Stomach (tissue), 4 donors: ENCODE measurements around the gene USP13.

Source experiments
- POLR2A ChIP-seq, 4 donors: fragments of 450-650 bp; IDR thresholded peaks; one replicate each; pipeline ENCODE4 v1.6.1; 2016; ENCODE audit warnings: antibody characterized with exemption in 4 of 4, control low read depth in 2 of 4, mild to moderate bottlenecking in 1 of 4, moderate library complexity in 1 of 4
- POLR2AphosphoS5 ChIP-seq, 3 donors: sonication (generic); formaldehyde crosslinking; IDR thresholded peaks; one replicate each; pipeline ENCODE4 v1.6.1; 2016; ENCODE audit warnings: antibody characterized with exemption in 3 of 3
- TF ChIP-seq, protein P1 (sequence below), 7 experiments: fragments of 450-650 bp in 4 of 7; fragments of 200-600 bp in 3 of 7; sonication (generic) in 3 of 7; IDR thresholded peaks; one replicate each; pipeline ENCODE4 v1.5.1; 2016 to 2019; ENCODE audit warnings: antibody characterized with exemption in 7 of 7, control low read depth in 2 of 7, mild to moderate bottlenecking in 1 of 7

DNA sequence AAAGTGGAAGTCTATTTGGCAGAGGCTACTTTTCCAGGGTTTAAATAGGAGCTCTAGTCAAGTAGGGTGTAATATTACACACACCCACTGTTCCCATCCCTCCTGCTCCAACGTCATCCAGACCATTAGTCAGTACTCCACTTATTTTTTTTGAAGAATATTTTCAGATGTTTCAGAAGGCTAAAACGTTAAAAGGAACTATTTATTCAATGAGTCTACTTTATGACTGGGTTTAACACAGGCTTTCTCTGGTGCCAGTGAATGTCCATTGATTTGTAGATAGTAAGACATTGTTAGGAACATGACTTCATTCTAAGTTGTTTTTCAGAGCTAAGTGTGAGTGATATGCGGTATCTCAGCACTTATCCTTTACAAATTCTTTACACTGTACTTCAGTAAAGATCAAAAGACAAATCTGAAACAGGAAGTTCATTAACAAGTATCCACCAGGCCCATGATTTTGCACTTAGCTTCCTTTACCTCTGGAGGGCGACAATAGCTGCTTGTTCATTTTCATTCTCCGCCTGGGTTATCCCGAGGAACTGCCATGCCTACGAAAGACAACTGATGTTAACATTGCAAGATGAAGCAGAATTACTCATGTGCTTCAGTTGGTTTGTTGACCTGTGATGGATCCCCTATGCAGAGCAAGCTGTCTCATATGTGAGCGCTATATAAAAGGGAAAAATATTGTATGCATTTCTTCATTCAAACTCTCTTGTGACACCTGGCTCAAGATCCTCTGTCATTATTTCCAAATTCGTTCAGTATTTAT, 158.7 kb downstream of the USP13 start:
- TF ChIP-seq, protein P1, sequence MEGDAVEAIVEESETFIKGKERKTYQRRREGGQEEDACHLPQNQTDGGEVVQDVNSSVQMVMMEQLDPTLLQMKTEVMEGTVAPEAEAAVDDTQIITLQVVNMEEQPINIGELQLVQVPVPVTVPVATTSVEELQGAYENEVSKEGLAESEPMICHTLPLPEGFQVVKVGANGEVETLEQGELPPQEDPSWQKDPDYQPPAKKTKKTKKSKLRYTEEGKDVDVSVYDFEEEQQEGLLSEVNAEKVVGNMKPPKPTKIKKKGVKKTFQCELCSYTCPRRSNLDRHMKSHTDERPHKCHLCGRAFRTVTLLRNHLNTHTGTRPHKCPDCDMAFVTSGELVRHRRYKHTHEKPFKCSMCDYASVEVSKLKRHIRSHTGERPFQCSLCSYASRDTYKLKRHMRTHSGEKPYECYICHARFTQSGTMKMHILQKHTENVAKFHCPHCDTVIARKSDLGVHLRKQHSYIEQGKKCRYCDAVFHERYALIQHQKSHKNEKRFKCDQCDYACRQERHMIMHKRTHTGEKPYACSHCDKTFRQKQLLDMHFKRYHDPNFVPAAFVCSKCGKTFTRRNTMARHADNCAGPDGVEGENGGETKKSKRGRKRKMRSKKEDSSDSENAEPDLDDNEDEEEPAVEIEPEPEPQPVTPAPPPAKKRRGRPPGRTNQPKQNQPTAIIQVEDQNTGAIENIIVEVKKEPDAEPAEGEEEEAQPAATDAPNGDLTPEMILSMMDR (IDR thresholded peaks at IDR 0.05) = peak in 5 of 7 experiments; percentile 14 to 58 (median 39)
- no peak for TF ChIP-seq POLR2A (IDR thresholded peaks at IDR 0.05)
- no peak for TF ChIP-seq POLR2AphosphoS5 (IDR thresholded peaks at IDR 0.05)
